ENCODE results near the gene PMF1.
A peak's percentile ranks its signal among the peaks of the same experiment; 100 is the strongest.

PMF1 gene

GRCh38 chr1:156238248-156238647 is 25.4 kb downstream of the PMF1 start:
- no peak for DNase-seq (ENCODE audit: low spot score)

DNA sequence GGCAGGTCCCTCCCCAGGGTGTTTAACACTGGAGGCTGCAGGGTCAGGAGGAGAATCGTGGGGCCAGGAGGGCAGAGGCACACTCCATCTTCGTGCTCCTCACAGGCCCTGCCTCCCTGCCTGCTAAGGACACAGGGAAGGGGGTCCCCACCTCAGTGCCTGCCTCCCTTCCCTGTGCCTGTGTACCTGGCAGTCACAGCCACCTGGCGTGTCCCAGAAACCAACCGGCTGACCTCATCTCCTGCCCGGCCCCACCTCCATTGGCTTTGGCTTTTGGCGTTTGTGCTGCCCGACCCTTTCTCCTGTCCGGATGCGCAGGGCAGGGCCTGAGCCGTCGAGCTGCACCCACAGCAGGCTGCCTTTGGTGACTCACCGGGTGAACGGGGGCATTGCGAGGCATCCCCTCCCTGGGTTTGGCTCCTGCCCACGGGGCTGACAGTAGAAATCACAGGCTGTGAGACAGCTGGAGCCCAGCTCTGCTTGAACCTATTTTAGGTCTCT is 28.6 kb downstream of the PMF1 start:
- no peak for DNase-seq (ENCODE audit: low spot score)

GRCh38 chr1:156241926-156242325 is 29.1 kb downstream of the PMF1 start, which contains the start of gene BGLAP:
BGLAP (plus strand) TSS chr1:156242184; CDS start chr1:156242232, 48 bp downstream.
- no peak for DNase-seq (ENCODE audit: low spot score)

GRCh38 chr1:156242738-156243137 is 29.9 kb downstream of the PMF1 start:
- no peak for DNase-seq (ENCODE audit: low spot score)

- no peak for DNase-seq (ENCODE audit: low spot score)
These were observed 31.3 kb downstream of the PMF1 start for GRCh38 chr1:156244126-156244525.

DNA sequence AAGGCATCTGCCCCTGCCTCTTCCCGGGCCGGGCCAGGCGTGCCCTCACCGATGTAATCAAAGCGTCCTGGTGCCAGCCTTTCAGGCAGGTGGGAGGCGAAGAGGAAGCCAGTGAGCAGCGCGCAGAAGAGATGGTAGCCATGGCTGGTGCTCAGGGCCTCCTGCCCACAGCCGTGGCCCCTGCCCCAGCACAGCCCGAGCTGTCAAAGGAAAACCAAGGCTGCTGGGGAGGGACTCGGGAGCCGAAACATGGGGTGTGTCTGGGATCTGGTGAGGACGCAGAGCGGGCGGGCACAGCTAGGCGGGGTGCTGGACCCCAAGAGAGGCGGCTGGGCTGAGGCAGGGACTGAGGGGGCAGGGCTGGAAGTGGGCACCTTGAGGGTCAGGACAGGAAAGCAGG is 31.9 kb downstream of the PMF1 start:
- DNase-seq (ENCODE audit: low spot score), result no peak

DNA sequence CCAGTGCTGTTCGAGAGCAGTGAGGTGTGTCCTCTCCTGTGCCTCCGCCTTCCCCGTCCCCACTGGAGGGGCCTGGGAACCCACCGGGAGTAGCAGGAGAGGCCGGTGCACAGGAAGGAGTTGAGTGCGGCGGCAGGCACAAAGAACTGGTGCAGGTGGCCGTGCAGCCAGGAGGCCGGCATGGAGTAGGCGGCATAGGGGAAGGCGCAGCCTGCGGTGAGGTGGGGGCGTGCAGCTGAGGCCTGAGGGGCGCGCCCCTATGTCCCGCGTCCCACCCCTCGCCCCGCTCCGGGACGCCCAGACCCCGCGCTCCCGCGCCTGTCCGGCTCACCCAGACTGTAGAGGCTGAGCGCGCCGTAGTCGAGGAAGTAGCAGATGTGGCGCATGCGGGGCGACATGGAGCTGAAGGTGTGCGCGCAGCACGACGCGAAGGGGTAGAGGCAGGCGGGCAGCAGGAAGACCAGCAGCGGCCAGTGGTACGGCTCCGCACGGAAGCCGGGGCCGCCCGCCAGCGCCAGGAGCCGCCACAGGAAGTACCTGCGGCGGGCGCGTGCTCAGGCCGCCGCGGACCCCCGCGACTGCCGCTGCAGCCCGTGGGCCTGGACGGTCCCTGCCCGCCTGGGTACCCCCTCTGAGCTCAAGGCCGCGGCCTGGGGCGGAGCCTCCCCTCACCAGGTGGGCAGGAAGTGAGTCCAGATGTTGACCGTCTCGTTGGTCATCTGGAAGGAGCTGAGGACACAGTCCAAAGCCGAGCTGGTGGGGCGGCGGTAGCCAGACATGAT is 32.8 kb downstream of the PMF1 start:
- DNase-seq (ENCODE audit: low spot score), result peak; percentile 33

- no peak for DNase-seq (ENCODE audit: low spot score)
These were observed 33.5 kb downstream of the PMF1 start for GRCh38 chr1:156246241-156246780.

GRCh38 chr1:156246781-156247459 is 34.1 kb downstream of the PMF1 start:
- DNase-seq (ENCODE audit: low spot score), result no peak

DNA sequence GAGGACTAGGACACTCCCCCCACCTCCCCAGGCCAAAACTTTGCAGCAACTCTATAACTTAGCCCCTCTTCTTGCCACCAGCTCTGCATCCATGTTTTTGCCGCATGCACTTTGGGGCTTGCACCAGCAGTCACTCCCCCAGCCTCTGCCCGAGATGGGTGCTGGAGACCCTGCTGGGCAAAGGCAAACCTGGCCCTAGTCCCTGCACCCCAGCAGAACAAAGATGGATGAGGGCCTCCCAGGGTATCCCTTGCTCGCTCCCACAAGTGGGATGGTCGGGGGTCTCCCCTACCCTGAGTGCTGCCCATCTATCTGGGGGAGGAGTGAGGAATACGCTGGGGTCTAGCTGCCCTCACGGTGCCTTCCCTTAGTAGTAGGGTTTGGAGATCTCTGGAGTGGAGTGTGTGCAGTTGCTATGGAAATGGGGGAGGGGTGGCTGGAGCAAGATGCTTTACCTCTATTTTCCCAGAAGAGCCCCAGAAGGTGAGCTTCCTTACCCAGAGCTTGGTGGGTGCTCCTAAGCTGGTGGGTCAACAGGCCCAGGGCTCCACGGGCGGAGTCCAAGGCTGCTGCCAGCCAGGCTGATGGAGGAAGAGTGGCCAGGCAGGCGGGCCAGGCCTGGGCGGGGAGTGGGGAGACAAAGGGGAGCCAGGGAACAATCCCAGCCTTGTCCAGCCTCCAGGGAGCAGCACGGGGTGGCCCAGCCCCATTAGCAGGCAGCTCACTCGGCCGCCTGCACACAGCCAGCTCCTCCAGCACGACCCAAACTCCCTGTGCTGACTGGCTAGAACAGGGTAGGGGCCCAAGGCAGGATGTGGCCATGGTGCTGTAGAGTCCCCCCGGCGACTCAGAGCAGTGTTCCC is 34.9 kb downstream of the PMF1 start, which contains the start of gene PAQR6:
Gene PAQR6, minus strand, starts transcription at position 597 of the 863 bp plus-strand sequence. CDS start 1,325 bp downstream, outside the sequence.
- no peak for DNase-seq (ENCODE audit: low spot score)

DNA sequence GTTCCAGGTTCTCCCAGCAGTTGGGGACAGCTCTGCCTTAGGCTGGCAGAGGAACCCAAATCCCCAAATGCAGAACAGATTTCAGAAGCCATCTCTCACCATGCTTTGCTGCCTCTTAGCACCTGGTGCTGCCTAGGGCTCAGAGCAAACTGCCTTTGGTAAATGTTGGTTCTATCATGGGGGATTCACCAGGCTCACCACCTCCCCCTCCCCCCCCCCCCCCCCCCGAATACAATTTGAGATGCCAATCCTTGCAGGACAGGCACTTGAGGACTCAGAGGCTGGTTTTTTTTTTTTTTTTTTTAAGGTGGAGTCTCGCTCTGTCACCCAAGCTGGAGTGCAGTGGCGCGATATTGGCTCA is 35.5 kb downstream of the PMF1 start:
- no peak for DNase-seq (ENCODE audit: low spot score)

DNA sequence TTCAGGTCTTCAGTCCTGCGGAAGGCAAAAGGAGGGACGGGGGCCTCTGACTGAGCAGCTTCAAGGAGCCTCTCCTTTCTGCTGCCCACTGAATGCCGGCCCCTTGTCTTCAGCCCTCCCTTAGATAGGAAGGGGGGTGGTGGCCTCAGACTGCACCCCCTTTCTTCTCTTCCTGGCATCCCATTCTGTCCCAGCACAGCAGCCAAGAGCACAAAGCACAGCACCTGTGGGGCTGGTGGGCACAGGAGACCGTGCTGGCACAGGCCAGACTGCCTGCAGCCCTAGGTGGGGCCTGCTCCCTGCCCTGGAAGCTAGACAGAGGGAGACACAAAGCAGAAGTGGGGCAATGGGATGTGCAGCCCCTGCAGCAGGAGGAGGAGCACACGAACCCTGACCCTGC is 36.8 kb downstream of the PMF1 start:
- DNase-seq (ENCODE audit: low spot score), result no peak

- no peak for DNase-seq (ENCODE audit: low spot score)
These were observed 38.7 kb downstream of the PMF1 start for GRCh38 chr1:156251527-156251926.

- DNase-seq (ENCODE audit: low spot score), result no peak
These were observed 40.8 kb downstream of the PMF1 start for GRCh38 chr1:156253634-156254033.

- DNase-seq (ENCODE audit: low spot score), result no peak
These were observed 44.9 kb downstream of the PMF1 start for GRCh38 chr1:156257711-156258110.

DNA sequence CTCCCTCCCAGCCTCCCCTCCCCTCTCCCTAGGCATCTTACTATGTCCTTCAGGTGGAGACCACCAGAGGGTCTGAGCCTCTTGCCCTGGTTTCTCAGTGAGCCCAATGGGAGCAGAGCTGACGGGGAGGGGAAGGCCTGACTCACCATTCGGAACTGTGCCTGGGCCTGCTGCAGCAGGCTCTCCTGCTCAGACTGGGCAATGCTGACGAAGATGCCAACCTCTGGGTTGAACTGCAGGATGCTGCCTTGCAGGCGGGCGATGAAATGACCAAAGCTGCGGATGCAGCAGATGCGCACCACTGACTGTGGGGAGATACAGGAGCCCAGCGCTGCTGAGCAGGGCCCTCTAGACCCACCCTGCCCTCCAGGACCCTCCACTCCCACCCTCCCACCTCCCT is 46.1 kb downstream of the PMF1 start:
- no peak for DNase-seq (ENCODE audit: low spot score)

DNA sequence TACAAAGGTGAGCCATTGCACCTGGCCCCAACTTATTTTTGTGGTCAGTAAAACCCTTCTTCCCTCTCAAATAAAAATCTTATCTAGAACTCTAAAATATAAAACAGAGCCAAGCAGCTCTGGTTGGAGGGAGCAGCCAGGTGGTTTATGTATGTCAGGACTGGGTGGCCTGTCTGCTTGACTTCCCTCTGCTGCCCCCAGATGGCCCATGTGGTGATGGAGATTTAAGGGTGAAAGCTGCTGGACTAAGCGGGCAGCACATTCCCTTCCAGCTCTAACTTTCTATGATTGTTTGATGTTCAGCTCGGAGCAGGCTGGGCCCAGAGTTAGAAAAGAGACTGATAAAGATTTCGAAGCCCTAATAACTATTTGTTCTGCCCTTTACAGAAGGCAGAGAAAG is 47.0 kb downstream of the PMF1 start:
- DNase-seq (ENCODE audit: low spot score), result no peak

- DNase-seq (ENCODE audit: low spot score), result no peak
These were observed 48.1 kb downstream of the PMF1 start for GRCh38 chr1:156260896-156261295.

DNA sequence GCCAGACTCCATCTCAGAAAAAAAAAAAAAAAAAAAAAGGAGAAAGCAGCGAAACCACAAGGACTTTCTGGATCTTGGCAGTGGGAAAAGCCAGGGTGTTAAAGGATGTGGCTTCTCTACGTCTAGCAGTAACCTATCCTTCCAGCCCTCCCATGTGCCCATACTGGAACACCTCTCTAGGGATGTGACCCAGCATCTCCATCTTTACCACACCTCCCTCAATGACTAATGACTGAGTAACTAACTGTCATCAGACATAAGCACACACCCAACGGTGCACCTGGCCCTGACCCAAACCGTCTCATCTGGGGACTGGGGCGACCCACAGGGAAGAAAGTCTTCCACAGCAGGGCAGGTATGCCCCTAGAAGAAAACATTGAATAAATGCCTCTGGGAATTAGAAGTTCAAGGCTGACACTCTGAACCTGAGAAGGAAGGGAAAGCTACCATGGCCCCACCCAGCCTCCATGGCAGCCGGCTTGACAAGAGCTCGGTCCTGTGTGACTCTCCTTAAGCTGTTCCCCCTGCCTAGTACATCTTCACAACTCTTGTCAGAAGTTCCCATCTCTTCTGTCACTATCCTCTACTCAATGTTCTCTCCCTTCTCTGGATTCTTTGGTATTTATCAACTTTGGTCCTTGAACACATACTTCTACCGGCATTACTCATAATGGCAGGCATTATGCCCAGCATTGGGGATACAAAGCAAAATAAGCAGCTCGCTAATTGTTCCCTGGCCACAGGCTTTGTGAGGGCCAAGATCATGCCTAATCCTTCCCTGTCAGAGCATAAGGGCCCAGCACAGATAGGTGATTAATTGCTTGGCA is 49.9 kb downstream of the PMF1 start:
- DNase-seq (ENCODE audit: low spot score), result no peak

DNA sequence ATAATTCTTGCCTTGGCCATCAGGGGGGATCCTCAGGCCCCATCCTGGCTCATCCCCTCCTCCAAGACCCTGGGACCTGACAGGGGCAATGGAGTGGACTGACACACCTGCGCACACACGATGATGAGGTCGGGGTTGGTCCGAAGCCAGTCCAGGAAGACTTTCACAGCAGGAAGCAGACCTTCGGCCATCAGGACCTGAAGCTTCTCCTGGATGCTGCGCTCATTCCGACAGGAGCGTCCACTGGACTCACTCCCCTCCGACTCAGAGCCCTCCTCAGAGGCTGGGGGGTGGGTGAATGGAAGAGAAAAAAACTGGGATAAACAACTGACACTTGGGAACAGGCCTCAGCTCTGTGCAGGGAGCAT is 50.5 kb downstream of the PMF1 start:
- DNase-seq (ENCODE audit: low spot score), result no peak

GRCh38 chr1:156266051-156266450 is 53.2 kb downstream of the PMF1 start:
- DNase-seq (ENCODE audit: low spot score), result no peak
